ENCODE data around the gene CUX1. TPM values are rescaled to one million over a fixed set of nuclear protein-coding genes. Genes with fewer than 3 reads are reported as not detected.

Gene CUX1
- total RNA-seq, 1 experiment from 2014 or later: 47.6 TPM

DNA sequence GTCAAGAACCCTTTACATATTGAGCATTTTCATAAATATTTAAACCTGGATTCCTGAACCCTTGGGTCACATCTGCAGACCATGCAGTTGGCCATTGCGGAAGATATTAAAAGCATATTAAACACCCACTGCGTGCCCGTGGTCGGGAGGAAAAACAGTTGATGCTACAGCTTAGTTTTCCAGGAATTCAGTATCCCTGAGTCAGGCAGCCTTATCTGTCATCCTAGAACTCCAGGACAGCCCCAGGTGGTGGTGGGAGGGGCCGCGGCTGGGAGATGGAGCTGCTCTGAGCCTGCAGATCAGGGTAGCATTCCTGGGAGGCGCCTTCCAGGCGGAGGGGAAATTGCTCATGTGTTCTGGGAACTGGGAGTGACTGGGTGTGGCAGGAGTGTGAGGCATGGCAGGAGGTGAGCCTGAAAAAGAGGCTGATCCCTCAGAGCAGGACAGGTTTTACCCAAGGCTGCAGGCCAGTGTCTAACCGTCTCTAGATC is 246.3 kb downstream of the CUX1 start:
- BruUV-seq (replicated peaks): no TSS peak
- Mint-ChIP-seq H3K27me3 (ENCODE audit: insufficient read depth, unreplicated experiment) (no peaks in the 10 kb centered on the region), H3K9me3 (ENCODE audit: unreplicated experiment) (no peaks in the 10 kb centered on the region), H3K27ac (ENCODE audit: low read depth, unreplicated experiment) (peak overlapping the region; percentile 92), H3K36me3 (ENCODE audit: insufficient read depth, unreplicated experiment) (no peaks in the 10 kb centered on the region), H3K4me3 (ENCODE audit: unreplicated experiment) (peak overlapping the region; percentile 55), H3K4me1 (ENCODE audit: insufficient read depth, unreplicated experiment) (peaks cover 19% of the 10 kb centered on the region)
- ChIA-PET CTCF (interaction anchor here (0.7 to 1.3 kb wide), 3 partner anchors 23 to 364 kb away, joined by 3 to 4 read pairs (median 3); no protein-coding TSS in a partner anchor), POLR2A (interaction anchor here (0.6 to 2.7 kb wide), 11 partner anchors 8 to 392 kb away, joined by 3 to 17 read pairs (median 3); no protein-coding TSS in a partner anchor)
- DNase-seq (ENCODE audit: unreplicated experiment): peak; percentile 94
- TF ChIP-seq, protein P1, sequence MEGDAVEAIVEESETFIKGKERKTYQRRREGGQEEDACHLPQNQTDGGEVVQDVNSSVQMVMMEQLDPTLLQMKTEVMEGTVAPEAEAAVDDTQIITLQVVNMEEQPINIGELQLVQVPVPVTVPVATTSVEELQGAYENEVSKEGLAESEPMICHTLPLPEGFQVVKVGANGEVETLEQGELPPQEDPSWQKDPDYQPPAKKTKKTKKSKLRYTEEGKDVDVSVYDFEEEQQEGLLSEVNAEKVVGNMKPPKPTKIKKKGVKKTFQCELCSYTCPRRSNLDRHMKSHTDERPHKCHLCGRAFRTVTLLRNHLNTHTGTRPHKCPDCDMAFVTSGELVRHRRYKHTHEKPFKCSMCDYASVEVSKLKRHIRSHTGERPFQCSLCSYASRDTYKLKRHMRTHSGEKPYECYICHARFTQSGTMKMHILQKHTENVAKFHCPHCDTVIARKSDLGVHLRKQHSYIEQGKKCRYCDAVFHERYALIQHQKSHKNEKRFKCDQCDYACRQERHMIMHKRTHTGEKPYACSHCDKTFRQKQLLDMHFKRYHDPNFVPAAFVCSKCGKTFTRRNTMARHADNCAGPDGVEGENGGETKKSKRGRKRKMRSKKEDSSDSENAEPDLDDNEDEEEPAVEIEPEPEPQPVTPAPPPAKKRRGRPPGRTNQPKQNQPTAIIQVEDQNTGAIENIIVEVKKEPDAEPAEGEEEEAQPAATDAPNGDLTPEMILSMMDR (IDR thresholded peaks at IDR 0.05; ENCODE audit: unreplicated experiment): no peak
- intact Hi-C loops (cut with micrococcal nuclease): loop anchor here (1.0 kb wide), 2 partner anchors 121 to 180 kb away; no protein-coding TSS in a partner anchor

DNA sequence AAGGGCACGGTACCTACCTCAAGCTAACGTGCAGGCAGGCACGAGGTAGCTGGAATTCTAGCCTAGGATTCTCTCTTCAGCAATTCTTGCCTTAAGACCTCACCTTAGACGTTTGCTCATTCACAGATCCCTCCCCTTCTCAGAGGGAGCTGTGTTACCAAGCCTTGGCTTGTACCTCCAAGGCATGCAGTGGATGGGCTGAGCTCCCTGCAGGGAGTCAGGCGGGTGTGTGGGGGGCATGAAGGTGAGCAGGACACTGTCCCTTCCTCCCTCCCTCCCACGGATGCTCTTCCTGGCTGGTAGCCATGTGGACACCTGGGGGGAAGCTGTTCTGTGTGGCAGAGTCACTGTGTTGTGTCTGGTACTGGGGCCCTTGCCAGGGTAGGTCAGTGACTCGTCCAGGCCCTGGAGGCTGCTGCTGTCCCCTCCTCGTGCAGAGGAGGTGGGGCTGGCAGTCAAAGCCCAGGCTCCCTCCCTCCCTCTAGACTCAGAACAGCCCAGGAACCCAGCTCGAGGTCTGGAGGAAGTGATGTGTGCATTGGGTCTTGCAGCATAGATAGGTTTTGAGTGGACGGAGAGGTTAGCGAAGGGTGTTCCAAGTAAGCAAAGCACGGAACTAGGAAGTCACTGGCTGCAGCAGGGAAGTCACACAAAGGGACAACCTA is 247.1 kb downstream of the CUX1 start:
- no peaks in the 10 kb centered on the region for H3K27me3 Mint-ChIP-seq (ENCODE audit: insufficient read depth, unreplicated experiment)
- peaks cover 19% of the 10 kb centered on the region for H3K4me1 Mint-ChIP-seq (ENCODE audit: insufficient read depth, unreplicated experiment)
- TF ChIP-seq, protein P1 (IDR thresholded peaks at IDR 0.05; ENCODE audit: unreplicated experiment): no peak
- H3K36me3 Mint-ChIP-seq (ENCODE audit: insufficient read depth, unreplicated experiment): no peaks in the 10 kb centered on the region
- CTCF ChIA-PET: interaction anchor here (0.6 to 1.3 kb wide), 3 partner anchors 16 to 216 kb away, joined by 3 to 4 read pairs (median 3); no protein-coding TSS in a partner anchor
- DNase-seq (ENCODE audit: unreplicated experiment): peak; percentile 84
- POLR2A ChIA-PET: interaction anchor here (0.7 to 2.7 kb wide), 10 partner anchors 9 to 215 kb away, joined by 3 to 17 read pairs (median 4); no protein-coding TSS in a partner anchor
- H3K4me3 Mint-ChIP-seq (ENCODE audit: unreplicated experiment): peak overlapping the region; percentile 55
- H3K27ac Mint-ChIP-seq (ENCODE audit: low read depth, unreplicated experiment): peak overlapping the region; percentile 92
- no TSS peak for BruUV-seq (replicated peaks)
- no peaks in the 10 kb centered on the region for H3K9me3 Mint-ChIP-seq (ENCODE audit: unreplicated experiment)
- intact Hi-C loops (cut with micrococcal nuclease): loop anchor here (1.0 kb wide), 1 partner anchor 181 kb away; no protein-coding TSS in a partner anchor

DNA sequence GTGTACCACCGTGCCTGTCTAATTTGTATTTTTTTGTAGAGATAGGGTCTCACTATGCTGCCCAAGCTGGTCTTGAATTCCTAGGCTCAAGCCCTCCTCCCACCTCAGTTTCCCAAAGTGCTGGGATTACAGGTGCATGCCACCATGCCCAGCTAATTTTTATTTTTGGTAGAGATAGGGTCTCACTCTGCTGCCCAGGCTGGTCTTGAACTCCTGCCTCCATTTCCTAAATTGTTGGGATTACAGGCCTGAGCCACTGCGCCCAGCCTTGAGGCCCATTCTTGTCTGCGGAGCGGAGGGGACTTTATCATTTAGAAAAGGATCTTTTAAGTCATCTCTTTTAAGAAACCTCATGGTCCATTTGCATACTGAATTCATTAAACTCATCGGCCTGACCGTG is 247.8 kb downstream of the CUX1 start:
- Mint-ChIP-seq H3K4me1 (ENCODE audit: insufficient read depth, unreplicated experiment) (peaks cover 19% of the 10 kb centered on the region), H3K4me3 (ENCODE audit: unreplicated experiment) (no peak overlapping the region), H3K36me3 (ENCODE audit: insufficient read depth, unreplicated experiment) (no peaks in the 10 kb centered on the region), H3K27ac (ENCODE audit: low read depth, unreplicated experiment) (peak overlapping the region; percentile 92), H3K9me3 (ENCODE audit: unreplicated experiment) (no peaks in the 10 kb centered on the region), H3K27me3 (ENCODE audit: insufficient read depth, unreplicated experiment) (no peaks in the 10 kb centered on the region)
- no TSS peak for BruUV-seq (replicated peaks)
- ChIA-PET POLR2A (interaction anchor here (0.9 to 2.7 kb wide), 2 partner anchors 28 to 183 kb away, joined by 3 to 17 read pairs; no protein-coding TSS in a partner anchor), CTCF (interaction anchor here (0.6 to 1.3 kb wide), 4 partner anchors 155 to 252 kb away, joined by 3 to 4 read pairs (median 4); no protein-coding TSS in a partner anchor)
- intact Hi-C loops (cut with micrococcal nuclease): no loop called here
- TF ChIP-seq, protein P1 (IDR thresholded peaks at IDR 0.05; ENCODE audit: unreplicated experiment): no peak
- no peak for DNase-seq (ENCODE audit: unreplicated experiment)

DNA sequence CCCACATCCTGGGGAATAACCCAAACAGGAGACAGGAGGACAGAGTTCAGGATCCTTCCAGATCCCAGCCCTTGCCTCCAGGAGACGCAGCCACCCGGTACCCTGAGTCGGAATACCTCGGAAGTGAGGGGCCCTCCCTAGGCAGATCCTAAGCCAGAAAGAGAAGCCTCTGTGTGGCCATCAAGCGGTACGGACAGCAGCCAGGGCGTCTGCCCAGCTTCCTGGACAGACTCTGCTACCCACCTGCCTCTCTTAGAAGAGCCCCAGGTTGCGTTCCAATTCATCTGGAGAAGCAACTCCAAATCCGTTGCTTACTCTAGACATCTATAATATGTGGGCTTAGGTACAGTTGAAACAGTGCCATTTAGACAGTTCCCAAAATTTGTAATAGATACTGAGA is 249.1 kb downstream of the CUX1 start:
- Mint-ChIP-seq H3K27ac (ENCODE audit: low read depth, unreplicated experiment) (no peak overlapping the region), H3K36me3 (ENCODE audit: insufficient read depth, unreplicated experiment) (no peaks in the 10 kb centered on the region), H3K9me3 (ENCODE audit: unreplicated experiment) (no peaks in the 10 kb centered on the region), H3K27me3 (ENCODE audit: insufficient read depth, unreplicated experiment) (no peaks in the 10 kb centered on the region), H3K4me1 (ENCODE audit: insufficient read depth, unreplicated experiment) (peaks cover 19% of the 10 kb centered on the region), H3K4me3 (ENCODE audit: unreplicated experiment) (no peak overlapping the region)
- TF ChIP-seq, protein P1 (IDR thresholded peaks at IDR 0.05; ENCODE audit: unreplicated experiment): no peak
- no TSS peak for BruUV-seq (replicated peaks)
- ChIA-PET CTCF (no interaction called here), POLR2A (interaction anchor here (0.6 kb wide), 1 partner anchor 20 kb away, joined by 3 read pairs; no protein-coding TSS in a partner anchor)
- no peak for DNase-seq (ENCODE audit: unreplicated experiment)
- intact Hi-C loops (cut with micrococcal nuclease): no loop called here
